ENCODE data around the gene NDUFS8. TPM values are rescaled to one million over a fixed set of nuclear protein-coding genes. Genes with fewer than 3 reads are reported as not detected.

The NDUFS8 gene
- total RNA-seq, 1 experiment from 2014 or later = 334 TPM

DNA sequence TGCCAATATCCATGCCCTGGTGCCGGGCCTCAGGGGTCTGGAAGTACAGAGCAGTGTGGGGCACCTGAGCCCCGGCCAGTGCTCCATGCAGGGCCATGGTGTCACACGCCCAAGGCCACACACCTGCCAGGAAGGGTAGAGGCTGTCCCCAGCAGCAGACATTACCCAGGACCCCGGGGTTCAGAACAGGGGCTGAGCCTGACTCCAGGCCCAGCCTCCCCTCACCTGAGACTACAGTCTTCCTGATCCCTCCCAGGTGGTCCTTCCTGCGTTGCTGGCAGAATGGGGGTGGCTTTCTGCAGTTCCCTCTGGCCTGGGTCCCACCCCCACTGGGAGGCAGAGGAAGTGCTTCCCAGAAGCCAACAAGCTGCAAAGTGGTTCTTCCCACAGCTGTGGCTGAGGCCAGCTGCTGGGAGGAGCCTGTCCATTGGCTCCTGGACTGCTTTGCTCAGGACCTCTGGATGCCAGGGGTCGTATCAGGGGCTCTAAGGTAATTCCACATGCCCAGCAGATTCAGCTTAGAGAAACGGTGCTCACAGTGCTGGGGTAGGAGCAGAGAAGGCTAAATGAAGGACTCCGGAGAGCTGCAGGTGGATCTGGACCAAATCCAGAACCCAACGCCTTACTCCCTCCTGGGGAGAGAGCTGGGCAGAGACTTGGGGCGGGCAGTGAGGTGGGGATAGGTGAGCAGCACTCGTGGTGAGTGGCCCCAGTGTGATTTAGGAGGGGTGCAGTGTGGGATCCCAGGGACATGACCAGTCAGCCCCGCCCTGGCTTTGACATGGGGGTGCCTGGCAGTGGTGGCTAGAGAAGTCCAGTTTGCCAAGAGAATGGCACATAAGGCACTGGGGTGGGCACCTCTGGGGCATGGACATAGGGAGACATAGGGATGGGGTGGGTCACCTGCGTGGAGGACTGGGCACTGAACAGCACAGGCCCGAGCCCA is 21.0 kb downstream of the NDUFS8 start:
- intact Hi-C loops (cut with micrococcal nuclease; ENCODE audit: unreplicated experiment) = no loop called here
- no peaks in the 10 kb centered on the region for H3K9me3 ChIP-seq
- BruUV-seq (replicated peaks) = no TSS peak
- no peak for TF ChIP-seq CTCF (IDR thresholded peaks at IDR 0.05; ENCODE audit: insufficient read depth in 1 of 2, low read depth in 1 of 2, low read length in 1 of 2, severe bottlenecking in 1 of 2, unreplicated experiment in 1 of 2)
- H3K36me3 ChIP-seq (ENCODE audit: control insufficient read depth, insufficient read depth, low read length) = 0 out of 2 replicates have a peak, but pooled peaks cover 2% of the 10 kb centered on the region
- no peak overlapping the region for H3K4me3 ChIP-seq (ENCODE audit: low read depth, low read length)
- H3K4me3 Mint-ChIP-seq (ENCODE audit: unreplicated experiment) = no peak overlapping the region
- no peaks in the 10 kb centered on the region for H3K4me1 ChIP-seq
- H3K27me3 Mint-ChIP-seq (ENCODE audit: insufficient read depth, unreplicated experiment) = no peaks in the 10 kb centered on the region
- H3K9me3 Mint-ChIP-seq (ENCODE audit: unreplicated experiment) = no peaks in the 10 kb centered on the region
- no peaks in the 10 kb centered on the region for H3K4me1 Mint-ChIP-seq (ENCODE audit: low read depth, unreplicated experiment)
- H3K36me3 Mint-ChIP-seq (ENCODE audit: insufficient read depth, unreplicated experiment) = peaks cover 59% of the 10 kb centered on the region
- ChIA-PET CTCF (interaction anchor here (0.6 to 1.5 kb wide), 3 partner anchors 29 to 563 kb away, joined by 3 to 5 read pairs (median 5); no protein-coding TSS in a partner anchor), POLR2A (no interaction called here)
- DNase-seq = peak in 1 of 2 experiments; percentile 43
- peak overlapping the region; percentile 14 for H3K27ac Mint-ChIP-seq (ENCODE audit: unreplicated experiment)
- no peaks in the 10 kb centered on the region for H3K27me3 ChIP-seq (replicated peaks; ENCODE audit: control insufficient read depth, insufficient read depth, low read length)

DNA sequence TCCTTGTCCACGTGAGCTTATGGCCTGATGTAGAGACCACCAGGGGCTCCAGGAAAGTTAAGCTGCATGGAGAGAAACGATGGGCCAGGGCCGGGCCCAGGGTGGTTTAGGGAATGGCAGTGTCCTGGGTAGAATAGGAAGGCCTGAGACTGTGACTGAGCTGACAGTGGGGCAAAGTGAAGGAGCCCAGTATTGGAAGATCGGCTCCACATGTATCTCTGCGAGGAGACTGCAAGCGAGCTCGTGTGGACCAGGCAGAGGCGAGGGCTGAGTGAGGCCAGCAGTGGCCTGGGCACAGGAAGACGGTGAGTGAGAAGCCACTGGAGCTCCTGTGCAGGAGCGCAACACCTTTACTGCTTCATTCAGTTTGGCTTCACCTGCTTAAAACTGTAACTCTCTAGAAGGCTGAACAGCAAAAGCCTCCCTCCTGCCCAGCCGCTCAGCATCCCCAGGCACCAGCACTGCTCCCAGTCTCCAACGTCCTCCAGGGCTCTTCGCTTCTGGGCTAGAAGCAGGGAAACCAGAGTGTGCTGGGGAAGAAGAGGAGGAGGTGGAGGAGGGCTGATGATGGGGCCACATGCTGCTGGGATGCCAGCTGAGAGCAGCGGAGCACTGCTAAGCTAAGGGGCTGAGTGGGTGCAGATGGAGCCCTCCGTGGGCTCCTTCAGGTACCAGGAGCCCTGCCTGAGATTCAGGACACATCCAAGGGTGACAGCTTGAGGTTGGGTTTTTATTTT is 21.8 kb downstream of the NDUFS8 start:
- intact Hi-C loops (cut with micrococcal nuclease; ENCODE audit: unreplicated experiment) = no loop called here
- no peaks in the 10 kb centered on the region for H3K4me1 ChIP-seq
- no peak overlapping the region for H3K4me3 Mint-ChIP-seq (ENCODE audit: unreplicated experiment)
- TF ChIP-seq CTCF (IDR thresholded peaks at IDR 0.05; ENCODE audit: insufficient read depth in 1 of 2, low read depth in 1 of 2, low read length in 1 of 2, severe bottlenecking in 1 of 2, unreplicated experiment in 1 of 2) = no peak
- H3K36me3 Mint-ChIP-seq (ENCODE audit: insufficient read depth, unreplicated experiment) = peaks cover 67% of the 10 kb centered on the region
- no peaks in the 10 kb centered on the region for H3K4me1 Mint-ChIP-seq (ENCODE audit: low read depth, unreplicated experiment)
- no TSS peak for BruUV-seq (replicated peaks)
- no peaks in the 10 kb centered on the region for H3K9me3 ChIP-seq
- H3K27me3 ChIP-seq (replicated peaks; ENCODE audit: control insufficient read depth, insufficient read depth, low read length) = no peaks in the 10 kb centered on the region
- H3K9me3 Mint-ChIP-seq (ENCODE audit: unreplicated experiment) = no peaks in the 10 kb centered on the region
- no peaks in the 10 kb centered on the region for H3K27me3 Mint-ChIP-seq (ENCODE audit: insufficient read depth, unreplicated experiment)
- peak in 1 of 2 experiments; percentile 20 for DNase-seq
- H3K27ac Mint-ChIP-seq (ENCODE audit: unreplicated experiment) = peak overlapping the region; percentile 14
- CTCF ChIA-PET = interaction anchor here (0.6 to 0.9 kb wide), 3 partner anchors 36 to 564 kb away, joined by 3 to 5 read pairs (median 3); no protein-coding TSS in a partner anchor
- no peak overlapping the region for H3K4me3 ChIP-seq (ENCODE audit: low read depth, low read length)
- H3K36me3 ChIP-seq (ENCODE audit: control insufficient read depth, insufficient read depth, low read length) = peaks cover 5% of the 10 kb centered on the region; the same call in 1 of the 2 replicates
- POLR2A ChIA-PET = no interaction called here

DNA sequence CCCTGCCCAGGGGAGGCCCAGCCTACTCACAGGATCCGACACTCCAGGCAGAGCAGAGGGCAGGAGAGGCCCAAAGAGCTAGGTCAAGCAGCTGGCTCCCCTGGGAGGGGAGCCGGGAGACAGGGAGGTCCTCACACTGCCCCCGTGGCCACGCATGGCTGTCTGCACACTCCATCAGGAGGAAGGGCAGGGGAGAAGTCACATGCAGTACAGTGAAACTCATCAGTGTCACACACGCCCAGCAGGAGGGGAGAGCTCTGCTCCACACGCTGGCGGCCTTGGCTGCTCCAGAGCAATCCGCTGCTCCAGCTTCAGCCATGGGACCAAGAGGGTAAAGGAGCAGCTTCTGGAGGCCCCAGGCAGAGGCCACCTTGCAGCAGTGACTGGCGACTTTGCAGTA is 22.6 kb downstream of the NDUFS8 start:
- Histone ChIP-seq H3K4me1 (no peaks in the 10 kb centered on the region), H3K27me3 (replicated peaks; ENCODE audit: control insufficient read depth, insufficient read depth, low read length) (no peaks in the 10 kb centered on the region), H3K36me3 (ENCODE audit: control insufficient read depth, insufficient read depth, low read length) (peaks cover 5% of the 10 kb centered on the region; the same call in 1 of the 2 replicates), H3K4me3 (ENCODE audit: low read depth, low read length) (no peak overlapping the region), H3K9me3 (no peaks in the 10 kb centered on the region)
- no peaks in the 10 kb centered on the region for H3K4me1 Mint-ChIP-seq (ENCODE audit: low read depth, unreplicated experiment)
- H3K9me3 Mint-ChIP-seq (ENCODE audit: unreplicated experiment) = no peaks in the 10 kb centered on the region
- H3K4me3 Mint-ChIP-seq (ENCODE audit: unreplicated experiment) = no peak overlapping the region
- H3K27me3 Mint-ChIP-seq (ENCODE audit: insufficient read depth, unreplicated experiment) = no peaks in the 10 kb centered on the region
- peaks cover 75% of the 10 kb centered on the region for H3K36me3 Mint-ChIP-seq (ENCODE audit: insufficient read depth, unreplicated experiment)
- no peak for TF ChIP-seq CTCF (IDR thresholded peaks at IDR 0.05; ENCODE audit: insufficient read depth in 1 of 2, low read depth in 1 of 2, low read length in 1 of 2, severe bottlenecking in 1 of 2, unreplicated experiment in 1 of 2)
- peak overlapping the region; percentile 14 for H3K27ac Mint-ChIP-seq (ENCODE audit: unreplicated experiment)
- BruUV-seq (replicated peaks) = TSS peak; percentile 31
- POLR2A ChIA-PET = no interaction called here
- peak; percentile 49 to 58 for DNase-seq
- intact Hi-C loops (cut with micrococcal nuclease; ENCODE audit: unreplicated experiment) = no loop called here
- CTCF ChIA-PET = no interaction called here

All from Caco-2 (cell line).